C4-2B (cell line): ENCODE data around the gene HHIPL1.
"Not testable (repeated sequence)": the region's sequence is repeated elsewhere in the genome, so short reads cannot be mapped to it uniquely, and the experiment has no call there.

Experiments used
- H3K27ac ChIP-seq: fragments of 450-650 bp; 2 replicates; pipeline ENCODE4 v1.5.1; 2017
- CTCF ChIP-seq: fragments of 450-650 bp; conservative IDR thresholded peaks from 2 replicates; pipeline ENCODE4 v1.5.1; 2017; ENCODE audit warnings: mild to moderate bottlenecking
- ZFX ChIP-seq: fragments of 450-650 bp; IDR thresholded peaks from 2 replicates; pipeline ENCODE4 v1.6.1; 2017

Gene HHIPL1

DNA sequence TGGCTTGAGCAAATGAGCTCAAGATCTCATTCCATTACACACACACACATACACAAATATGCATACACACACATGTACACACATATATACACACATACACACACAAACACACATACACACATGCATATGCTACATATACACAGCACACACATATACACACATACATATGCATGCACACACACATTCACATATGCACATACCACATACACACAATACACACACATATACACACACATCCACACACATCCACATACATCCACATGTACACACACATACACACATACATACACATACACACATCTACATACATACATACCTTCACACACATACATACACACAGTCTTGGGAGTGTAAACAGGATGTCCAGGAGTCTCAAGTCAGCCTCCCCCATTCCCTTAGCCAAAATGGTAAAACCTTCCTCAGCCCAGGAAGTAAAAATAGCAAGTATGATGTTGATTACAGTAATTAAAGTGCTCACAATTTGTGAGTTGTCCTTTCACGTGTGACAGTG lies 12.8 kb downstream of the HHIPL1 start:
- no peak overlapping the region for H3K27ac ChIP-seq
- TF ChIP-seq CTCF (no peak), ZFX (no peak)

- H3K27ac ChIP-seq: no peak overlapping the region
- no peak for TF ChIP-seq CTCF
- TF ChIP-seq ZFX: no peak
Observed at GRCh38 chr14:99658218-99658845, 13.4 kb downstream of the HHIPL1 start.

GRCh38 chr14:99659333-99659741 lies 14.4 kb downstream of the HHIPL1 start:
- TF ChIP-seq CTCF: no peak
- TF ChIP-seq ZFX: no peak
- no peak overlapping the region for H3K27ac ChIP-seq

DNA sequence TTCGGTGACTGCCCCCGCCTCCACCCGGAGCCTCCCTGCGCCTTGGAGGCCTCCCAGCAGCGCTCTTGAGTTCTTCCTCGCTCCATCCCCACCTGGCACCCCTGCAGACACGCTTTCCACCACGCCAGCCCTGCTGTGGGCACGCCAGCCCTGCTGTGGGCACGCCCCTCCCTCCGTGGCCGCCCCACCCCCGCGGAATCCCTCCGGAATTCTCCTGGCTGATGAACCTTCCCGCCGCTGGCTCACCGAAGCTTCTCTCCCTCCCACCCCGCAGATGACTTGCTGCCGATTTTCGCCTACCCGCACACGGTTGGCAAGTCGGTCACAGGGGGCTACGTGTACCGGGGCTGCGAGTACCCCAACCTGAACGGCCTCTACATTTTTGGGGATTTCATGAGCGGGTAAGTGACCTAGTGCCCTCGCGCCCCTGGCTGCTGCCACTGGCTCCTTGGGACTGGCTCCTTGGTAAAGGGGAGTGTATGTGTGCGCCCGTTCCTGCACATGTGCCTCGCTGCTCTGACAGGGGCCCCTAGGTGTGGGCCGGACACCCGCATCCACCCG lies 15.2 kb downstream of the HHIPL1 start:
- no peak overlapping the region for H3K27ac ChIP-seq
- TF ChIP-seq ZFX (no peak), CTCF (no peak)

GRCh38 chr14:99660794-99661193 lies 15.9 kb downstream of the HHIPL1 start:
- H3K27ac ChIP-seq: no peak overlapping the region
- TF ChIP-seq ZFX (no peak), CTCF (no peak)

DNA sequence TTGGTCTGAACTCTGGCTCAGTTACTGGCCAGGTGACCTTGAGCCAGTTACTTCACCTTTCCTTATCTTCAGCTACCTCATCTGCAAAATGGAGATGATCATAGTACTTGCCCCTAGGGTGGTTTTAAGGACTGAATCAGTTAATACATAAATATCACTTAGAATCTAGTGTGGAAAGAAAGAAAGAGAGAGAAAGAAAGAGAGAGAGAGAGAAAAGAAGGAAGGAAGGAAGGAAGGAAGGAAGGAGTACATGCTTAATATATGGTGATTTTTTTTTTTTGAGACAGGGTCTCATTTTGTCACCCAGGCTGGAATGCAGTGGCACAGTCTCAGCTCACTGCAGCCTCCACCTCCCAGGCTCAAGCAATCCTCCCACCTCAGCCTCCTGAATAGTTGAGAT lies 16.3 kb downstream of the HHIPL1 start:
- H3K27ac ChIP-seq: not testable (repeated sequence)

DNA sequence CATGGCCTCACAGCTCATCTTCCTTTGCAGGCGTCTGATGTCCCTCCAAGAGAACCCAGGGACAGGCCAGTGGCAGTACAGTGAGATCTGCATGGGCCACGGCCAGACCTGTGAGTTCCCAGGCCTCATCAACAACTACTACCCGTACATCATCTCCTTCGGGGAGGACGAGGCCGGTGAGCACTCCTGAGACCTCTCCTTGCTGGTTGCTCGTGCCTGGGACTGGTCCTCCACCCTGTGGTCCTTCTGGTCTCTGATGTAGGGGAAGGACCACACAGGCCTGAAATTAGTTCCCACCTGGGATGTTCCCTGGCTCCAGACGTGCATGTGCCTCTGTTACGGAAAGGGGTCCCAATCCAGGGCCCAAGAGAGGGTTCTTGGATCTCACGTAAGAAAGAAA lies 17.9 kb downstream of the HHIPL1 start:
- no peak overlapping the region for H3K27ac ChIP-seq
- TF ChIP-seq CTCF: no peak
- TF ChIP-seq ZFX: no peak
